H4 (cell line): ENCODE data around the gene NUDT17. TPM values are rescaled to one million over a fixed set of nuclear protein-coding genes. Genes with fewer than 3 reads are reported as not detected.

Experiments used
- DNase-seq: peaks from one replicate; pipeline ENCODE4 v3.0.0-alpha.2; 2015; ENCODE audit warnings: low spot score
- total RNA-seq: library from RNA; depleted of rRNA; stranded (reverse); fragments of >200 nt; shearing (Covaris generic); gene quantifications from 2 replicates; pipeline ENCODE4 v1.2.3, GENCODE V29; 2014

The NUDT17 gene
- total RNA-seq, 1 experiment from 2014 or later, result 10.3 TPM

DNA sequence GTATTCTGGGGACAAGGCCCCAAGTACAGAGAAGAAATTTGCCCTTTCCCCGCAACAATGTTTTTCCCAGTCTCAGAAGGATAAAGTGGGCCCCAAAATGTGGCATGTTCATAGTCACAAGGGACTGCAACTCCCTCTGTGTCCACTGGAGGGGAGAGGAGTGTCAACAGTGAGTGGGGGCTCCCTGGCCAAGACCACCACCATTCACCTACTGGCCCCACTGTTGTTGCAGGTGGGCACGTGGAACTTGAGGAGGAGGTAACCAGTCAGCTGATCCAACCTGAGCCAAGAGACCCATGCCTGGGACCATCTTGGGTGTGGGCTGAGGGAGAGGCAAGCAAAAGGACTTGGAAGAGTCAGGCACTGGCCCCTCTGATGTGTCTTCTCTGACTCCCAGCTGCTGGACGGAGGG is 777 bp downstream of the NUDT17 start:
- DNase-seq, result peak; percentile 24

DNA sequence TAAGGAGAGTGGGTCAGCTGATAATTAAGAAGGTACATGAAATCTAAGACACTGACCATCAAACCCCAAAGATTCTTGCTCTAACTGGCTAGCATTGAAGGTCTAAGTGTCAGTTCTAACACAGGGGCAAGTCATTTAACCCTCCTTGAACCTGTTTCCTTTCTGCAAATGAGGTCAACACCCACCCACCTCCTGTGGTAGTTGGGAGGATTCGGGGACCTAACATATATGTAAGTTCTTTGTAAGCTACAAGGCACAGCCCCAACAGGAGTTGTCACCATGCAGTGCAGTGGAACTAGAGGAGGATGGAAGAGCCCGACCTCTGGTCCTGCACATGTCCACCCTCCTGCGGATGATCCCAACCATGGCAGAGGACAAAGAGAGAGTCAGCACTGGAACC is 2.4 kb downstream of the NUDT17 start:
- DNase-seq, result no peak

- peak; percentile 51 for DNase-seq
Observed at GRCh38 chr1:145849356-145850160, 4.1 kb downstream of the NUDT17 start.

- DNase-seq, result no peak
Observed at GRCh38 chr1:145855426-145855948, 10.1 kb downstream of the NUDT17 start.

DNA sequence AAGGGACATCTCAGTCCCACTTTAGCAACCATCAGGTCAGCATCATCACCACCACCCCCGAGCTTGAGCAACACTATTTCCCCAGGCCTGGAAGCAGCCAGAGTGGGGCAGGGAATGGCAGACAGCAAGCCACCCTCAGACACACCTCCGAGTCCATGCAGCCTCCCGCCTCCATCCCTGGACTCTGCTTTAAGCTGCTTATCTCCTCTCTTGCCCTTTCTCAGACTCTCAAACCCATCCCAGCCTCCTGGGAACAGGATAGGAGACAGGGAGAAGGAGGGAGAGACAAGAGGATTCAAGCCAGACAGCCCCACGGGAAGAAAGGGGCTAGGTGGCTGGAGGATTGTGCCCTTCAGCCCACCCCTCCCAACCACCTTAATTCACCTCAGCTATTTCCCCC is 11.7 kb downstream of the NUDT17 start:
- DNase-seq, result no peak

DNA sequence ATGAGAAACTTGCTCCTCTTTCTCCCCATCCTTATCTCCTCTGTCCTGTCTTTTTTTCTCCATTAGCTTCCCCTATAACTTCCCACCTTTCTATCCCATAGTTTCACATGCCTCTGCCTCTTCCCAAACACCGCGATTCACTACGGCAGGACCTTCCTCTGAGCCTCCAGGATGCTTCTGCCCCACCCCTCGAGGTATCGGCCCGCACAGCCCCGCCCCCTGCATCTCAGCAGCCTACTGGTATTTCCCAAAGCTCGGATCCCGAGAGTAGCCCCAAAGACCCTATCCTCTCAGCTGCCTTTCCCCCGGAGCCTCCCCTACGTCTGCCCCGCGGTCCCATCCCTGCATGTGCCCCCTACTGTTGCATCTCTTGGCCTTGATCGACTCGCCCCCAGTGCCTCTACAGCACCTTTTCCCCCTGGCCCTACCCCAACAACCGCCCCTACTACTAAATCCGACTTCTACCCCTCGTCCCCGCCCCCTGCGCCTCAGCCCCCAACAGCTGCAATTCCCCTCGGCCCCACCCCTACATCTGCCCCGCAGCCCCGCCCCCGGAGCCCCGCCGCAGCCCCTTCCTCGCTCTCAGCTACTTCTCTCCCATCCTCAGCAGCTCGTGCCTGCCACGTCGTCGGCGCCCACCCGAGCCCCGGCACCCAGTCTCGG is 12.9 kb downstream of the NUDT17 start:
- DNase-seq, result peak; percentile 36

DNA sequence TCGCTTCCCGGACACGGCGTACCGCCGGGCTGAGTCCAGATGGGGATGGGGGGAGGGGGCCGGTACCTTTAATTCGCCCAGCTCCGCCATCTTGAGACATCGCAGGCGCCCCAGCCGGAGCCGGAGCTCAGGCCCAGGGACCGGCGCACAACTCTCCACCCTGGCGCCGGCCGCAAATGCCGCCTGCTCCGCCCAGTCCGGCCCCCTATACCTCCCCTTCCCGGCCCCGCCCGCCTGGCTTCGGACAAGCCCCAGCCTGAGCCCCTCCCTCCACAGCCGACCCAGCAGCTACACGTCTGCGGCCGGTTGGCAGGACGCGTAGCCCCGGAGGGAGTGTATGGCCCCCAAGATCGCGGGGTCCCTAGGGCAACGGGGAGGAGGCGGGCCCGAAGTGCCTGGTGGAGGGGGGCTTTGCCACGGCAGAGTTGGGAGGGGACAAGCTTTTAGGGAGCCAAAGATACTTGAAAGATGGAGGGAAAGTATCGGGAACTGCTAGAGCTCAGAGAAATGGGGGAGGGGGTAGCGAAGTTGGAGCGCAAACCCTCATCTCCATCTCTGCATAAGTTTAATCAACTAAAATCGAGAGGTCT is 13.6 kb downstream of the NUDT17 start, which contains the start of gene PIAS3:
Gene PIAS3 (minus strand): TSS at position 181 of the 590 bp plus-strand sequence. CDS start 91 bp downstream, at position 90.
- DNase-seq, result peak; percentile 86

DNA sequence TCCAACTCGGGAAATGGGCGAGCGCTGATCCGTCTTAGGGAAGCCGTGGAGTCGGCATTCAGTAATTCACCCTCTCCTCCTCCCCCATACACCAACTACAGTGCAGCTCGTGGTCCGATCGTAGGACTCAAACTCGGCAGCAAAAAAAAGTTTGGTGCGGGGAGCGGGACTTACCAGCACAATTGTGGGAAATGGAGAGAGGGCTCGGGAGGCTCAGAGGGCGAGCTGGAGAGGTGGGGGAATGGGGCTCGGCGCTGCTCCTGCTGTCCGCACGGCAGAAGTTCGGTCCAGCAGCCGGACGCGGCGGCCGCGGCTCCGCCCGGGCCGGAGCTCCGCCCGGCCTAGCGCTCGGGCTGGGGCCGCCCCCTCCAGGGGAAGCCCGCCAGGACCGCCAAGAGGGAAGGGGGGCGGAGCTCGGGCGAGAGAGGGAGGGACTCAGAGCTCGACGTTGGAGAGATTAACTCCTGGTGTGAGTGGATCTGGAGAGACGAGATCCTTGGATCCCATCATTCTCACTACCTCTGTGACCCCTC is 14.1 kb downstream of the NUDT17 start:
- peak; percentile 73 for DNase-seq

GRCh38 chr1:145863282-145864018 is 18.0 kb downstream of the NUDT17 start:
- DNase-seq, result no peak

DNA sequence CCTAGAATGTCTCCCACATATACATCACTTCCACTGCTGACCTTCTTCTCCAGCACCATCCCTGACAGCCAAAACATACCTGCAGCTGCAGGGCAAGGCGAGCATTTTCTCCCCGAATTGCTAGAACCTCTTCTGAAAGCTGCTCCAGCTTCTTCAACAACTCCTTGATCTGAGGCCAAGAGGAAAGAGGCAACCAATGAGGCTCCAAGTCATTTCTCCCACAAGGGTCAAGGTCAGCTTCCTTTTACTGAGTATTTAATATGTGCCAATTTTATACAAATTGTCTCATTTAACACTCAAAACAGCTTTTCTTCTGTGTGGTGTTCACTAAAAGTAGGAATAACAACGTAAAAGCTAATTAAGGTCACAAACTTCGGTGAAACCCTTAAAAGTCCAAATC is 22.8 kb downstream of the NUDT17 start:
- no peak for DNase-seq

DNA sequence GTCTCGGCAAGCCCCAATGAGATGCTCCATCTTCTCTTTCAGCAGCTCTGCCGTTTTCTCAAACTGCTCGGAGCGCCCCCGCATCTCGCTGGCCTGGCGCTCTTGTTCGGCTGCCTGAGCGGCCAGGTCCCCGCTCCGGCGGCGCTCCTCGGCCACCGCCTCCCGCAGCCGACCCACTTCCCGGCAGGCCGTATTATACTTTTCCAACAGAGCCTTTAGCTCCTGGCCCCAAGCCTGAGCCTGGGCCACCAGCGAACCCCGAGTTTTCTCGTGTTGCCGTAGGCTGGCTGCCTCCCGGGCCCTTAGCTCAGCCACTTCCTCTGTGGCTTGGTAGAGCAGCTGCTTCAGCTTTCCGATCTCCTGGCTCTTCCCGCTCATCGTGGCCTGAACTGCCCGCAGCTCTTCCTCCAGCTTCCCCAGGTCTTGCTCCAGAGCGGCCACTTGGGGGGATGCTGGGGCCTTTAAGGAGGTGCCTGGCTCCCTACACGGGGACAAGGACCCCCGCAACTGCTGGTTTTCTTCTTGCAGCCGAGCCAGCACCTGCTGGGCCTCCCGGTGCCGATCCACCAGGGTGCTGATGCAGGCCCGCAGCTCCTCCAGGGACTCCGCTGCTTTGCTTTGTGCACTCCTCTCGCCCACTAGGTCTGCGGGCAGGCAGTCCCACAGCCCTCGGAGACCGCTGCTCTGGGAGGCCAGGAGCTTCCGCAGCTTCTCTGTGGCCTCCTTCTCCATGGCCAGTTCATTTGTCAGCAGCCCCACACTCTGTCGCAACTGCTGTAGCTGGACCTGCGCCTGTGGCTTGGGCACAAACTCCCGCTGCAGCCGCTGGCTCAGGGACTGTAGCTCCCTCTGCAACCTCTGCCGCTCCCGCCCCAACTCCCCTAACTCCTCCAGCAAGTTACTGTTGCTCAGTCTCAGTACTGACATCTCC is 26.8 kb downstream of the NUDT17 start:
- DNase-seq, result no peak

GRCh38 chr1:145874646-145875045 is 29.2 kb downstream of the NUDT17 start:
- DNase-seq, result no peak

- no peak for DNase-seq
Observed at GRCh38 chr1:145877923-145878486, 32.6 kb downstream of the NUDT17 start.

- no peak for DNase-seq
Observed at GRCh38 chr1:145878724-145879123, 33.3 kb downstream of the NUDT17 start.

DNA sequence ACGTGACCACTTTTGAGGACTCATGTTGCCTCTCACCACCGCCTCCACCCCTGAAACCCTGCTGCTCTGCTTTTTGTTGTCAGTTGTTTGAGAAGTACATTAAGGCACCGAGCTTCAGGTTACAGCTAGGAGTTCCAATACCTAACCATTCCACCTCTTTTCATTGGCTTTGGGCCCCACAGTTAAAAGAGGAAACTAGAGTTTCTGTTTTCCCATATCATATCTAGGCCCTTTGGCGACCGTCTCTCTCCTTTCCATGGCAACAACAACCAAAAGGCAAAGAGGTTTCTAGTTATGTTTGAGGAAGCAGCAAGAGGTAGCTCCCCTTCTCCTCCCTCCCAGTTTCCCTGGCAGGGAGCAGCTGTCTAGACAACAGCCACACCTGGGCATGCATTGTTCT is 34.3 kb downstream of the NUDT17 start:
- no peak for DNase-seq

- DNase-seq, result no peak
Observed at GRCh38 chr1:145884675-145885074, 39.2 kb downstream of the NUDT17 start.

DNA sequence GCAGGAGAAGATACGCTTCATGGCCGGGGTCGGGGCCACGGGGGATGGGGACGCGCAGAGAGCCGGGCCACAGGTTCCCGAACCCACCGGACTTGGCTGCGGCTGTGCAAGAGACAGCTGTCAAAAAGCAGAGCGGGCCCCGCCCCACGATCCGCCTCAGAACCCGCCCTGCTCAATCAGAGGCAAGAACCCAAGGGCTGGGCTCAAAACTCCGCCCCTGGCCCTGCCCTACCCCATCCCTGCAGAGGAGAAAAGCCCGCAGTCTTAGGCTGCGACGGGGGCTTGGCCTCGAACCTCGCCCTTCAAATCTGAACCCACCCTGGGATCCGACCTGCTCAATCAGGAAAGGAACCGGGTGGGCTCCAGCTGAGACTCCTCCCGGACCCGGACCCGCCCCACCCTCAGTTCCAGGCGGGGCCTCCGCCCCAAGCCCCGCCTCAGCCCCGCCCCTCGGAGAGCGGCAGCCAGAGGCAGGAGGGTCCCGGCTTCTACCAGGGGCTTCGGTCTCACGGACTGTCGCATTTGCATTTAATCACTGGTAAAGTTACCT is 40.4 kb downstream of the NUDT17 start, which contains the start of gene ANKRD35:
Gene ANKRD35 (minus strand): TSS at position 129 of the 550 bp plus-strand sequence. CDS start 108 bp downstream, at position 21.
- peak; percentile 44 for DNase-seq

GRCh38 chr1:145886390-145886789 is 41.0 kb downstream of the NUDT17 start:
- DNase-seq, result no peak

DNA sequence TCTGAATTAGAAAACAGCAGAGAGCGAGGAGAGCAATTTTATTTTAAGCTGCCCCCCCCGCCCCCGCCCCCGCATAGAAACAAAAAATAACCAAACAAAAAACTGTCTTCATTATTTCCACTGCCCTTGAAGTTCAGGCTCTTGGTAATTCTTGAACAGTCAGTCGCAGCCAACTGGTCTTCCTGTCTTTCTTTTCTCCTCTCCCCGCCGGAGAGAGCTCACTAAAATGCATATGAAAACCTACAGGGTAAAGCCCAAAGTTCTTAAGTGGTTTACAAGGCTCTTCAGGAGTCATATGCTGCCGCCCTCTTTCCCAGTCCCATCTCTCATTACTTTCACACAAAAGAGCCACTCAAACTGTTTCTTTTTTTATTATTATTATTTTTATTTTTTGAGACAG is 41.4 kb downstream of the NUDT17 start:
- no peak for DNase-seq

DNA sequence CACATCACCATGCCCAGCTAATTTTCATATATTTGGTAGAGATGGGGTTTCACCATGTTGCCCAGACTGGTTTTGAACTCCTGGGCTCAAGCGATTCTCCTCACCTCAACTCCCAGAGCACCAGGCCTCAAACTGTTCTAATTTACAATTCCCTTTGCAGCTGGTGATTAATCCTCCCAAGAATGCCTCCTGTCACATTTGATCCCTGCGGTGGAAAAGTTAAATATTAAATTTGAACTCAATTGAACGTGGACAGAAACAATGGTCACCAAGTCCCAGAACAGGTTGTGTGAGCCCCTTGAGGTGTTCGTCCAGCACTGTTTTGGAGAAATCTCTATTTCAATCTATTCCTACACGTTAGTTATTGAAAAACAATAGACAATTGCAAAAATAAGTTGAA is 42.2 kb downstream of the NUDT17 start:
- no peak for DNase-seq
